Measurements from ENCODE around the gene TUBD1. TPM values are rescaled to one million over a fixed set of nuclear protein-coding genes. Genes with fewer than 3 reads are reported as not detected.
"Not testable (repeated sequence)": the region's sequence is repeated elsewhere in the genome, so short reads cannot be mapped to it uniquely, and the experiment has no call there.

The TUBD1 gene
- total and polyA plus RNA-seq, 9 donors: 9.1 to 22.9 (median 13.9) TPM

DNA sequence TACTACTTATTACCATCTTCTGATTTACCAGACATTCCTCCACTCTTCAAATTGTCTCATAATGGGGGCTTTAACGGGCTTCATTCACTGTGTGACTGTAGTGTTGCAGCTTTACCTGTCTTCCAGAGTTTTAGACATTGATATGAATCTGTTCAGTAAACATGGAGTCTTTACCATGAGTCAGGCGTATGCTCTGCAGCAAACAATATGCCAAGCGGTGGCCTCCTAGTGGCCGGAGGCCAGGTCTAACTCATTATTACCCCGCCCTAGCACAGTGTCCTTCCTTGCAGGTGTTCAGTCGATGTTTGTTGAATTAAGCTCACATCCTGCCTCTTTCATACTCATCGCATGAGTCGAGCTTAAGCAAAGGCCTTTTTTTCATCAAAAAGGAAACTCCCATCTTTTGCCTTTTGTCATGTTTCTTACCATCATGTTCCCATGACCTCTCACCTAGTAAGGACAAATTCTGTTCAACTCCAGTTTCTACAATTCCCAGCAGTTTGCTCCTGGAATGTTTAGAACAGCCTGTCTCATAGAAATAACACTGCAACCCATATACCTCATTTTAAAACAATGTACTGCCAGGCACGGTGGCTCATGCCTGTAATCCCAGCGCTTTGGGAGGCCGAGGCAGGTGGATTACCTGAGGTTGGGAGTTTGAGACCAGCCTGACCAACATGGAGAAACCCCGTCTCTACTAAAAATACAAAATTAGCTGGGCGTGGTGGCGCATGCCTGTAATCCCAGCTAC, 39.4 kb downstream of the TUBD1 start:
- Histone ChIP-seq H3K9me3 (no peaks in the 10 kb centered on the region), H3K4me3 (no peak overlapping the region), H3K36me3 (no peaks in the 10 kb centered on the region), H3K27me3 (no peaks in the 10 kb centered on the region), H3K4me1 (ENCODE audit: insufficient read depth) (peaks cover 7% of the 10 kb centered on the region), H3K27ac (no peak overlapping the region)
- intact Hi-C loops (cut with DNase I): loop anchor here in 1 of 4 donors (5.0 kb wide), 1 partner anchor 101 kb away; no protein-coding TSS in a partner anchor
- DNase-seq: peak in 1 of 5 donors; percentile 63
- WGBS, 3 donors: 58 to 64% (median 62%) methylated on average over 14 of the region's 14 CpGs
- TF ChIP-seq, protein P1, sequence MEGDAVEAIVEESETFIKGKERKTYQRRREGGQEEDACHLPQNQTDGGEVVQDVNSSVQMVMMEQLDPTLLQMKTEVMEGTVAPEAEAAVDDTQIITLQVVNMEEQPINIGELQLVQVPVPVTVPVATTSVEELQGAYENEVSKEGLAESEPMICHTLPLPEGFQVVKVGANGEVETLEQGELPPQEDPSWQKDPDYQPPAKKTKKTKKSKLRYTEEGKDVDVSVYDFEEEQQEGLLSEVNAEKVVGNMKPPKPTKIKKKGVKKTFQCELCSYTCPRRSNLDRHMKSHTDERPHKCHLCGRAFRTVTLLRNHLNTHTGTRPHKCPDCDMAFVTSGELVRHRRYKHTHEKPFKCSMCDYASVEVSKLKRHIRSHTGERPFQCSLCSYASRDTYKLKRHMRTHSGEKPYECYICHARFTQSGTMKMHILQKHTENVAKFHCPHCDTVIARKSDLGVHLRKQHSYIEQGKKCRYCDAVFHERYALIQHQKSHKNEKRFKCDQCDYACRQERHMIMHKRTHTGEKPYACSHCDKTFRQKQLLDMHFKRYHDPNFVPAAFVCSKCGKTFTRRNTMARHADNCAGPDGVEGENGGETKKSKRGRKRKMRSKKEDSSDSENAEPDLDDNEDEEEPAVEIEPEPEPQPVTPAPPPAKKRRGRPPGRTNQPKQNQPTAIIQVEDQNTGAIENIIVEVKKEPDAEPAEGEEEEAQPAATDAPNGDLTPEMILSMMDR (IDR thresholded peaks at IDR 0.05): no peak
- TF ChIP-seq POLR2A (IDR thresholded peaks at IDR 0.05): no peak

DNA sequence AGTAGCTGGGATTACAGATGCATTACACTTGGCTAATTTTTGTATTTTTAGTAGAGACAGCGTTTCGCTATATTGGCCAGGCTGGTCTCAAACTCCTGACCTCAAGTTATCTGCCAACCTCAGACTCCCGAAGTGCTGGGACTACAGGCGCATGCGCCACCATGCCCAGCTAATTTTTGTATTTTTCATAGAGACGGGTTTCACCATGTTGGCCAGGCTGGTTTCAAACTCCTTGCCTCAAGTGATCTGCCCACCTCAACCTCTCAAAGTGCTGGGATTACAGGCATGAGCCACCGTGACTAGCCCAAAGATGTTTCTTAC, 39.9 kb downstream of the TUBD1 start:
- WGBS, 3 donors: 93 to 94% (median 94%) methylated on average over 7 of the region's 7 CpGs

DNA sequence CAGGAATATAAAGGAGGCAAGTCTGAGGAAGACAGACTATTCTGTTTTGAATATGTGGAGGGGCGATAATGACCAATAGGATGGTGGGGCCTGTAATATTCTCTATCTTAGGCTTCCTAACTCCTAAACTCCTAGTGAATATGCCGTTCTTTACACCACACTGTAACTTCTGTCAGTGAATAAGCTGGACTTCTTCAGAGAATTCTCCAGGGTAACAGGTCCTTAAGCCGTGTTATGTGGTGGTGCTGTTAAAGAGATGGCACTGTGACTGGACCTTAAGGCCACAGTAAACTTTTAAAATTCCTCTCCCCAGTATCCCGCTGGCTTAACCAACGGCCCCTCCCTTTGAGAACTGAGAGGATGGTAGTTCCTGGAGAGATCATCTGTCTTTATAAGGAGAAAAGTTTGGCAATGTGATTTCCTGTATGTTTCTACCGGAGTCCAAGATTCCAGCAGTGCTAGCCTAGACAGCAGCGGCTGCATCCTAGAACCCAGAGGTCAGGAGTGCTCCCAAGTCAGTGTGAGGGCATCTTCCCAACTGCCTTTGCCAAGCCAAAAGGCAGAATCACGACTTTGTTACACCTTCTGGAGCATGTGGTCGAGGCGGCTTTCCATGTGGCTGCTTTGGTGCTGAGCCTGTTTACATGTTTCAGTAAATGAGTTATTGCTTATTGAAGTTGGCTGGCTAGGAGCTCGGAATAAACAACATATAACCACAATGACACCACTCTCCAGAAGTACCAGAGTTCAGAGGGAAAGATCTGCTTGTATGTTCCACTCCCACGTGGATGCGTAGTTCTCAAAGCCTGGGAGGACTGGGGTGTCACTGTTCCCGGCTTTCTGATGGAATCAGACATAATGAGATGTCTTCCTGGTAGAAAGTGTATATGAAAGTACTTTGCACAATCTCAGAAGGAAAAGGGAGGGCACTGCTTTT, 41.0 kb downstream of the TUBD1 start:
- DNase-seq: peak; percentile 58 to 80 (median 69)
- Histone ChIP-seq H3K27ac (peak overlapping the region; percentile 5 to 34), H3K27me3 (no peaks in the 10 kb centered on the region), H3K4me3 (no peak overlapping the region), H3K4me1 (ENCODE audit: insufficient read depth) (peaks cover 13% of the 10 kb centered on the region), H3K36me3 (no peaks in the 10 kb centered on the region), H3K9me3 (no peaks in the 10 kb centered on the region)
- peak; percentile 21 for TF ChIP-seq POLR2A (IDR thresholded peaks at IDR 0.05)
- TF ChIP-seq, protein P1 (IDR thresholded peaks at IDR 0.05): no peak
- intact Hi-C loops (cut with DNase I): loop anchor here in 1 of 4 donors (5.0 kb wide), 1 partner anchor 99 kb away; no protein-coding TSS in a partner anchor
- 9 to 18% (median 12%) methylated on average over 14 of the region's 14 CpGs for WGBS, 3 donors

More for the DNA sequence above, 39.9 kb downstream of the TUBD1 start:
- not testable (repeated sequence) for H3K4me3 ChIP-seq; DNase-seq; H3K4me1 ChIP-seq (ENCODE audit: insufficient read depth); H3K27me3 ChIP-seq; H3K36me3 ChIP-seq; H3K27ac ChIP-seq; H3K9me3 ChIP-seq
- intact Hi-C loops (cut with DNase I): loop anchor here in 1 of 4 donors (5.0 kb wide), 1 partner anchor 101 kb away; no protein-coding TSS in a partner anchor

DNA sequence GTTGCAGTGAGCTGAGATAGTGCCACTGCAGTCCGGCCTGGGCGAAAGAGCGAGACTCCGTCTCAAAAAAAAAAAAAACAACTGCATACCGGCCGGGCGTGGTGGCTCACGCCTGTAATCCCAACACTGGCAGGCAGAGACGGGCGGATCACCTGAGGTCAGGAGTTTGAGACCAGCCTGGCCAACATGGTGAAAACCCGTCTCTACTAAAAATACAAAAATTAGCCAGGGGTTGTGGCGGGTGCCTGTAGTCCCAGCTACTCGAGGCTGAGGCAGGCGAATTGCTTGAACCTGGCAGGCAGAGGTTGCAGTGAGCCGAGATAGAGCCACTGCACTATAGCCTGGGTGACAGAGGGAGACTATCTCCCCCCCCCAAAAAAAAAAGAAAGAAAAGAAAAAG, 42.4 kb downstream of the TUBD1 start:
- not testable (repeated sequence) for DNase-seq, H3K27ac ChIP-seq, H3K27me3 ChIP-seq, H3K9me3 ChIP-seq, H3K4me3 ChIP-seq, H3K36me3 ChIP-seq
- H3K4me1 ChIP-seq (ENCODE audit: insufficient read depth): peaks cover 22% of the 10 kb centered on the region
- 94% methylated on average over 15 of the region's 15 CpGs for WGBS, 3 donors
- intact Hi-C loops (cut with DNase I): loop anchor here in 1 of 4 donors (5.0 kb wide), 1 partner anchor 98 kb away; no protein-coding TSS in a partner anchor

DNA sequence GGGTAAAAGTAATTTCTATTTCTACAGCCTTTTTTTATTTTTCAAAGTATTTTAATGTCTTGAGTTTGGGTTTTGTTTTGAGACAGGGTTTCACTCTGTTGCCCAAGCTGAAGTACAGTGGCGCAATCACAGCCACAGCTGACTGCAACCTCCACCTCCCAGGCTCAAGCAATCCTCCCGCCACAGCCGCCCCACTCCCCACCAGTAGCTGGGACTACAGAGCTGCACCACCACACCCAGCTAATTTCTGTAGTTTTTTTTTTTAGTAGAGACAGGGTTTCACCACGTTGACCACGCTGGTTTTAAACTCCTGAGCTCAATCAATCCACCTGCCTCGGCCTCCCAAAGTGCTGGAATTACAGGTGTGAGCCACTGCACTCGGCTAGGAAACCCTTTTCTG, 44.0 kb downstream of the TUBD1 start:
- 73 to 80% (median 77%) methylated on average over 7 of the region's 7 CpGs for WGBS, 3 donors
- TF ChIP-seq, protein P1 (IDR thresholded peaks at IDR 0.05): no peak
- TF ChIP-seq POLR2A (IDR thresholded peaks at IDR 0.05) (no peak), EP300 (IDR thresholded peaks at IDR 0.05) (no peak)
- intact Hi-C loops (cut with DNase I): no loop called here
- H3K9me3 ChIP-seq: no peaks in the 10 kb centered on the region
- H3K4me1 ChIP-seq (ENCODE audit: insufficient read depth): peaks cover 22% of the 10 kb centered on the region
- H3K4me3 ChIP-seq: no peak overlapping the region
- H3K27me3 ChIP-seq: no peaks in the 10 kb centered on the region
- peak in 2 of 5 donors; percentile 53 to 72 for DNase-seq
- no peaks in the 10 kb centered on the region for H3K36me3 ChIP-seq
- H3K27ac ChIP-seq: no peak overlapping the region

All from ovary (tissue), 9 donors.